HL-60 (cell line): ENCODE results near the gene SIGLEC10.

ENCODE experiments used
- TF ChIP-seq, protein P1 (sequence below): IDR thresholded peaks from one replicate; pipeline ENCODE4 v1.5.1; 2011; ENCODE audit warnings: low read length, control low read depth, inconsistent platforms; ENCODE audit not compliant: insufficient read depth
- TF ChIP-seq, protein P2 (sequence below): IDR thresholded peaks from 2 replicates; pipeline ENCODE4 v1.6.1; 2012; ENCODE audit warnings: low read depth; ENCODE audit not compliant: insufficient replicate concordance

DNA sequence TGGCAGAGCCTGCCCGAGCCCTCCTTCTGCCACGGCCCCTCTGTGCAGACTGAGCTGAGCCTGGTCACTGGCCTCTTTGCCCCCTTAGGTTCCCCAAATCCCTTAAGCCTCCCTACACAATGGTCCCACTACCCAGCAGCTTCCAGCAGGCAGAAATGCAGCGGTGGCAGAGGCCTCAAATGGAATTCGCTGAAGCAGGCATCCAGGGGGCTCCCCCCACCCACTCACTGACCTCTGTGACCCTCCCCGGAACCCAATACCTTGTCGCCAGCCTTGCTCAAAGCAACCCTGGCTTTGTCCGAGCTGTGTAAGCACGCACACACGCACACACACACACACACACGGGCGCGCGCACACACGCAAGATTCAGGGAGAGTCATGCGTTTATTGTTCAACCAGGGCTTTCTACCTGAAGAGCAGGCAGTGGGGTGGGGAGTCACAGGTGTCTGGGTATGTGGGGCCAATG lies 29.5 kb downstream of the SIGLEC10 start, which contains the start of gene LIM2:
- TF ChIP-seq, protein P1, sequence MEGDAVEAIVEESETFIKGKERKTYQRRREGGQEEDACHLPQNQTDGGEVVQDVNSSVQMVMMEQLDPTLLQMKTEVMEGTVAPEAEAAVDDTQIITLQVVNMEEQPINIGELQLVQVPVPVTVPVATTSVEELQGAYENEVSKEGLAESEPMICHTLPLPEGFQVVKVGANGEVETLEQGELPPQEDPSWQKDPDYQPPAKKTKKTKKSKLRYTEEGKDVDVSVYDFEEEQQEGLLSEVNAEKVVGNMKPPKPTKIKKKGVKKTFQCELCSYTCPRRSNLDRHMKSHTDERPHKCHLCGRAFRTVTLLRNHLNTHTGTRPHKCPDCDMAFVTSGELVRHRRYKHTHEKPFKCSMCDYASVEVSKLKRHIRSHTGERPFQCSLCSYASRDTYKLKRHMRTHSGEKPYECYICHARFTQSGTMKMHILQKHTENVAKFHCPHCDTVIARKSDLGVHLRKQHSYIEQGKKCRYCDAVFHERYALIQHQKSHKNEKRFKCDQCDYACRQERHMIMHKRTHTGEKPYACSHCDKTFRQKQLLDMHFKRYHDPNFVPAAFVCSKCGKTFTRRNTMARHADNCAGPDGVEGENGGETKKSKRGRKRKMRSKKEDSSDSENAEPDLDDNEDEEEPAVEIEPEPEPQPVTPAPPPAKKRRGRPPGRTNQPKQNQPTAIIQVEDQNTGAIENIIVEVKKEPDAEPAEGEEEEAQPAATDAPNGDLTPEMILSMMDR: no peak
- TF ChIP-seq, protein P2, sequence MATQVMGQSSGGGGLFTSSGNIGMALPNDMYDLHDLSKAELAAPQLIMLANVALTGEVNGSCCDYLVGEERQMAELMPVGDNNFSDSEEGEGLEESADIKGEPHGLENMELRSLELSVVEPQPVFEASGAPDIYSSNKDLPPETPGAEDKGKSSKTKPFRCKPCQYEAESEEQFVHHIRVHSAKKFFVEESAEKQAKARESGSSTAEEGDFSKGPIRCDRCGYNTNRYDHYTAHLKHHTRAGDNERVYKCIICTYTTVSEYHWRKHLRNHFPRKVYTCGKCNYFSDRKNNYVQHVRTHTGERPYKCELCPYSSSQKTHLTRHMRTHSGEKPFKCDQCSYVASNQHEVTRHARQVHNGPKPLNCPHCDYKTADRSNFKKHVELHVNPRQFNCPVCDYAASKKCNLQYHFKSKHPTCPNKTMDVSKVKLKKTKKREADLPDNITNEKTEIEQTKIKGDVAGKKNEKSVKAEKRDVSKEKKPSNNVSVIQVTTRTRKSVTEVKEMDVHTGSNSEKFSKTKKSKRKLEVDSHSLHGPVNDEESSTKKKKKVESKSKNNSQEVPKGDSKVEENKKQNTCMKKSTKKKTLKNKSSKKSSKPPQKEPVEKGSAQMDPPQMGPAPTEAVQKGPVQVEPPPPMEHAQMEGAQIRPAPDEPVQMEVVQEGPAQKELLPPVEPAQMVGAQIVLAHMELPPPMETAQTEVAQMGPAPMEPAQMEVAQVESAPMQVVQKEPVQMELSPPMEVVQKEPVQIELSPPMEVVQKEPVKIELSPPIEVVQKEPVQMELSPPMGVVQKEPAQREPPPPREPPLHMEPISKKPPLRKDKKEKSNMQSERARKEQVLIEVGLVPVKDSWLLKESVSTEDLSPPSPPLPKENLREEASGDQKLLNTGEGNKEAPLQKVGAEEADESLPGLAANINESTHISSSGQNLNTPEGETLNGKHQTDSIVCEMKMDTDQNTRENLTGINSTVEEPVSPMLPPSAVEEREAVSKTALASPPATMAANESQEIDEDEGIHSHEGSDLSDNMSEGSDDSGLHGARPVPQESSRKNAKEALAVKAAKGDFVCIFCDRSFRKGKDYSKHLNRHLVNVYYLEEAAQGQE: no peak
